HuH-7.5 (cell line): ENCODE results near the gene ABHD5.
"Not testable (repeated sequence)": the region's sequence is repeated elsewhere in the genome, so short reads cannot be mapped to it uniquely, and the experiment has no call there.

Experiments used
- DNase-seq: peaks from one replicate; pipeline ENCODE4 v3.0.0; 2011; ENCODE audit warnings: low spot score

Gene ABHD5

GRCh38 chr3:43690400-43691119 lies at the start of gene ABHD5:
Gene ABHD5, plus strand, starts transcription at chr3:43690938. Its CDS starts 55 bp downstream, at chr3:43690993.
- DNase-seq, result peak; percentile 85

- no peak for DNase-seq
These were observed 49.2 kb upstream of the ABHD5 start for GRCh38 chr3:43641306-43642114.

GRCh38 chr3:43644443-43644842 lies 46.3 kb upstream of the ABHD5 start:
- no peak for DNase-seq

GRCh38 chr3:43647331-43648166 lies 43.2 kb upstream of the ABHD5 start:
- no peak for DNase-seq

GRCh38 chr3:43648957-43649356 lies 41.8 kb upstream of the ABHD5 start:
- DNase-seq, result no peak

GRCh38 chr3:43649365-43649968 lies 41.3 kb upstream of the ABHD5 start:
- DNase-seq, result no peak

- DNase-seq, result no peak
These were observed 40.4 kb upstream of the ABHD5 start for GRCh38 chr3:43650345-43650744.

- not testable (repeated sequence) for DNase-seq
These were observed 34.3 kb upstream of the ABHD5 start for GRCh38 chr3:43656390-43656789.

- no peak for DNase-seq
These were observed 31.4 kb upstream of the ABHD5 start for GRCh38 chr3:43659250-43659880.

GRCh38 chr3:43661376-43661775 lies 29.4 kb upstream of the ABHD5 start:
- DNase-seq, result not testable (repeated sequence)

GRCh38 chr3:43665011-43665410 lies 25.7 kb upstream of the ABHD5 start:
- not testable (repeated sequence) for DNase-seq

GRCh38 chr3:43670635-43671522 lies 19.9 kb upstream of the ABHD5 start:
- DNase-seq, result no peak

- no peak for DNase-seq
These were observed 16.2 kb upstream of the ABHD5 start for GRCh38 chr3:43674345-43675085.

GRCh38 chr3:43675593-43675992 lies 15.1 kb upstream of the ABHD5 start:
- DNase-seq, result no peak

GRCh38 chr3:43676441-43676840 lies 14.3 kb upstream of the ABHD5 start:
- DNase-seq, result no peak

GRCh38 chr3:43678375-43678774 lies 12.4 kb upstream of the ABHD5 start:
- DNase-seq, result not testable (repeated sequence)

GRCh38 chr3:43678887-43679449 lies 11.8 kb upstream of the ABHD5 start:
- not testable (repeated sequence) for DNase-seq

GRCh38 chr3:43680857-43681256 lies 9.9 kb upstream of the ABHD5 start:
- DNase-seq, result not testable (repeated sequence)

- DNase-seq, result no peak
These were observed 5.8 kb upstream of the ABHD5 start for GRCh38 chr3:43684944-43685343.
